CD14-positive monocyte (primary cell): Measurements from ENCODE around the gene NPM3. TPM values are rescaled to one million over a fixed set of nuclear protein-coding genes. Genes with fewer than 3 reads are reported as not detected.

ENCODE experiments used
- DNase-seq, 3 donors: peaks; one replicate each; pipeline ENCODE4 v3.0.0-alpha.2; 2011 to 2022
- H2AFZ ChIP-seq: 2 replicates; pipeline ENCODE4 v1.6.0; 2012; ENCODE audit warnings: mild to moderate bottlenecking, low read depth, low read length, inconsistent platforms; ENCODE audit not compliant: insufficient read depth, poor library complexity, severe bottlenecking
- H3K27ac ChIP-seq, 2 donors: 1 replicate in 1 of 2; 2 replicates in 1 of 2; pipeline ENCODE4 v1.5.1; 2012 to 2013; ENCODE audit warnings: low read length in 2 of 2, control low read depth in 1 of 2, inconsistent platforms in 1 of 2, low read depth in 1 of 2, mild to moderate bottlenecking in 1 of 2
- H3K27me3 ChIP-seq, 2 donors: one replicate each; pipeline versions ENCODE4 v1.6.0 to v1.6.1; 2011 to 2013; ENCODE audit warnings: low read length in 2 of 2; ENCODE audit not compliant: control insufficient read depth in 2 of 2, insufficient read depth in 2 of 2
- H3K36me3 ChIP-seq, 2 donors: replicated peaks in 1 of 2; 1 replicate in 1 of 2; 2 replicates in 1 of 2; pipeline versions ENCODE4 v1.5.1 to v1.6.1; 2012 to 2013; ENCODE audit warnings: low read length in 2 of 2, control low read depth in 1 of 2, inconsistent platforms in 1 of 2, mild to moderate bottlenecking in 1 of 2; ENCODE audit not compliant: insufficient read depth in 2 of 2, control insufficient read depth in 1 of 2
- H3K4me1 ChIP-seq, 2 donors: 1 replicate in 1 of 2; 2 replicates in 1 of 2; pipeline versions ENCODE4 v1.5.1 to v1.6.1; 2012 to 2013; ENCODE audit warnings: low read length in 2 of 2, control low read depth in 1 of 2, inconsistent platforms in 1 of 2, mild to moderate bottlenecking in 1 of 2, moderate library complexity in 1 of 2; ENCODE audit not compliant: insufficient read depth in 2 of 2, control insufficient read depth in 1 of 2
- H3K4me2 ChIP-seq: replicated peaks from 2 replicates; pipeline ENCODE3; 2012; ENCODE audit warnings: low read length, moderate library complexity, mild to moderate bottlenecking; ENCODE audit not compliant: poor library complexity, severe bottlenecking; ENCODE audit errors: extremely low read depth
- H3K4me3 ChIP-seq, 3 experiments: fragments of 200-600 bp in 1 of 3; sonication (generic) in 1 of 3; replicated peaks in 1 of 3; 1 replicate in 2 of 3; 2 replicates in 1 of 3; pipeline ENCODE4 v1.5.1; 2011 to 2013; ENCODE audit warnings: low read length in 3 of 3, mild to moderate bottlenecking in 3 of 3, control low read depth in 2 of 3, low read depth in 2 of 3, inconsistent platforms in 1 of 3, moderate library complexity in 1 of 3
- H3K79me2 ChIP-seq: 2 replicates; pipeline ENCODE4 v1.6.0; 2012; ENCODE audit warnings: mild to moderate bottlenecking, control low read depth, inconsistent platforms, low read length, moderate library complexity; ENCODE audit not compliant: insufficient read depth
- H3K9ac ChIP-seq: 2 replicates; pipeline ENCODE4 v1.6.0; 2017; ENCODE audit warnings: low read length, mild to moderate bottlenecking; ENCODE audit not compliant: insufficient read depth, poor library complexity, severe bottlenecking
- H3K9me3 ChIP-seq, 2 donors: replicated peaks in 1 of 2; 1 replicate in 1 of 2; 2 replicates in 1 of 2; pipeline versions ENCODE4 v1.5.1 to v1.6.1; 2012 to 2013; ENCODE audit warnings: low read length in 2 of 2, control low read depth in 1 of 2; ENCODE audit not compliant: control insufficient read depth in 1 of 2, insufficient read depth in 1 of 2
- H4K20me1 ChIP-seq: 2 replicates; pipeline ENCODE4 v1.6.0; 2012; ENCODE audit warnings: mild to moderate bottlenecking, low read length, control low read depth, moderate library complexity; ENCODE audit not compliant: insufficient read depth
- H3K27ac Mint-ChIP-seq, 7 donors: one replicate each; pipeline ENCODE4 v1.8.0; 2020; ENCODE audit warnings: mild to moderate bottlenecking in 7 of 7, mixed read lengths in 7 of 7, moderate library complexity in 6 of 7, inconsistent platforms in 2 of 7
- H3K27me3 Mint-ChIP-seq, 3 donors: one replicate each; pipeline ENCODE4 v1.8.0; 2021 to 2022; ENCODE audit warnings: low read depth in 3 of 3, mild to moderate bottlenecking in 3 of 3, mixed read lengths in 3 of 3, moderate library complexity in 3 of 3, inconsistent platforms in 1 of 3
- H3K36me3 Mint-ChIP-seq, 2 donors: one replicate each; pipeline ENCODE4 v1.8.0; 2020; ENCODE audit warnings: mixed read lengths in 2 of 2, inconsistent platforms in 1 of 2, mild to moderate bottlenecking in 1 of 2
- H3K4me1 Mint-ChIP-seq: one replicate; pipeline ENCODE4 v1.8.0; 2020; ENCODE audit warnings: mild to moderate bottlenecking, mixed read lengths
- H3K4me3 Mint-ChIP-seq, 2 donors: one replicate each; pipeline ENCODE4 v1.8.0; 2020; ENCODE audit warnings: mild to moderate bottlenecking in 2 of 2, mixed read lengths in 2 of 2, moderate library complexity in 1 of 2
- H3K9me3 Mint-ChIP-seq, 7 donors: one replicate each; pipeline ENCODE4 v1.8.0; 2020 to 2022; ENCODE audit warnings: mixed read lengths in 7 of 7, mild to moderate bottlenecking in 6 of 7, moderate library complexity in 6 of 7, inconsistent platforms in 2 of 7
- CTCF ChIP-seq: fragments of 200-600 bp; IDR thresholded peaks from one replicate; pipeline ENCODE4 v1.8.0; 2022; ENCODE audit warnings: antibody characterized with exemption, mild to moderate bottlenecking
- WGBS: methylation state at CpG from one replicate; pipeline ENCODE4 v1.1.5; 2013; ENCODE audit warnings: missing lambda C conversion rate; ENCODE audit not compliant: insufficient coverage; 5-methylcytosine and 5-hydroxymethylcytosine counted together
- intact Hi-C, 2 donors: fragments of 100-400 bp; cut with micrococcal nuclease; formaldehyde crosslinking; loops; one replicate each; pipeline versions ENCODE4 v1.15.0 to v1.15.1; 2023
- polyA plus RNA-seq, 3 donors: library from polyadenylated mRNA; depleted of rRNA in 1 of 3; unstranded in 2 of 3; stranded (reverse) in 1 of 3; fragments of 300-500 nt in 2 of 3; fragments of >200 nt in 1 of 3; fragmentation: Illumina TruSeq in 2 of 3; gene quantifications; 1 replicate in 2 of 3; 2 replicates in 1 of 3; pipeline ENCODE4 v1.2.3, GENCODE V29; 2012 to 2021

Gene NPM3
- polyA plus RNA-seq, 3 donors = 1.2 to 8.1 (median 3.8) TPM

GRCh38 chr10:101732096-101732495 lies 51.1 kb downstream of the NPM3 start:
- Mint-ChIP-seq H3K9me3 (no peaks in the 10 kb centered on the region), H3K4me1 (no peaks in the 10 kb centered on the region), H3K4me3 (no peak overlapping the region), H3K27ac (no peak overlapping the region), H3K27me3 (peaks cover 5 to 19% (median 17%) of the 10 kb centered on the region in 3 donors), H3K36me3 (no peaks in the 10 kb centered on the region)
- no peak overlapping the region for H3K9ac ChIP-seq
- no peak for DNase-seq
- H3K9me3 ChIP-seq = no peaks in the 10 kb centered on the region
- peaks cover 2 to 4% of the 10 kb centered on the region in 2 donors for H3K27me3 ChIP-seq
- intact Hi-C loops = no loop called here
- no peak overlapping the region for H2AFZ ChIP-seq
- no peak for TF ChIP-seq CTCF
- H3K79me2 ChIP-seq = no peaks in the 10 kb centered on the region
- no peaks in the 10 kb centered on the region for H4K20me1 ChIP-seq
- no peaks in the 10 kb centered on the region for H3K4me1 ChIP-seq
- H3K4me2 ChIP-seq = no peak overlapping the region
- H3K4me3 ChIP-seq = no peak overlapping the region
- H3K36me3 ChIP-seq = no peaks in the 10 kb centered on the region
- H3K27ac ChIP-seq = no peak overlapping the region
- no CpG with 5 or more reads among the region's 1 CpG for WGBS

Other genes starting within 250 kb of the NPM3 start
- 10 to 100 TPM in 2 of 3 donors, 1 to 10 TPM in 1; 9.9 to 37.0 (median 10.6) TPM for gene POLL, start 195.2 kb downstream of the NPM3 start, polyA plus RNA-seq
- 10 to 100 TPM in 1 of 3 donors, 1 to 10 TPM in 2; 8.6 to 17.0 (median 9.0) TPM for gene DPCD, start 195.1 kb downstream of the NPM3 start, polyA plus RNA-seq
- gene FBXW4, start 88.3 kb downstream of the NPM3 start, polyA plus RNA-seq = 10 to 100 TPM in 1 of 3 donors, 1 to 10 TPM in 2; 1.1 to 30.8 (median 1.8) TPM
- not detected for gene FGF8, start 7.3 kb downstream of the NPM3 start, polyA plus RNA-seq
- gene OGA, start 35.0 kb upstream of the NPM3 start, polyA plus RNA-seq = 100 to 1,000 TPM in 1 of 3 donors, 10 to 100 TPM in 1, 1 to 10 TPM in 1; 6.9 to 104 (median 15.3) TPM
- 1 to 10 TPM in 1 of 3 donors, under 1 TPM in 1, not detected in 1; 0.48 to 2.1 TPM for gene KCNIP2, start 60.4 kb upstream of the NPM3 start, polyA plus RNA-seq